ENCODE measurements around the gene MAGI2.

Gene MAGI2

DNA sequence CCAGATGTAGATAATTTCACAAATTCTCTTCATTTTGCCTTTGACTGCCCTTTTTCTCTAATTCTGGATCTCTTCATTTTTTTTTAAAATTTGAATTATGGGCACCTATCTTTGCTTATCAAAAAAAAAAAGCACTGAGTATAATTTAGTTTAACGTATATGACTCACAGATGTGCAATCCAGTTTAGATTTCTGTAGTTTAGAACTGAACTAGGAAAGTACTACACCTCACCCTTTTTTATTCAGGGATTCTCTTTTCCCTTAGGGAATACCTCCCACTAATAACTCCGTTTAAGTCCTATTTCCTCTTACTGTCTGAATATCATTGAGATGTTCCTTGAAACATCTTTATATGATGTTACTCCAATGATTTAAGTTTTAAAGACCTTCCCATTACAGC is 665.0 kb downstream of the MAGI2 start:
- no peak for DNase-seq (ENCODE audit: low read depth, low spot score)

DNA sequence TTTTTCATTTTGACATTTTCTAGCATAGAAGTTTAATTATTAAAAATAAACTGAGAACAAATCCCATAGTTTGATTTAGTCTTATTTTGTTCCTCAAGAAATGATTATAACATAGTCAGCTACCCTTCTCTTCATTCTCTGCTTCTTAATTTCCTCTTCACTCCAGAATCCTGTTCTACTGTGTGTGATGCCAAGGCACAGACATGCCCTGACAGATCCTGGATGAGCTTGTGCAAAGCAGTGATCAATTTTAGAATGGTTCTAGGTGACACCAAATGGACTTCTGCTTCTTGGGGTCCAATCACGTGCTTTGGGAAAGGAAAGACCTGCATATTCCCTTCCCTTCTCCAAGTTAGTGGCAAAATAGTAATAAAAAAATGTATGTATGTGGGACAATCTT is 665.6 kb downstream of the MAGI2 start:
- no peak for DNase-seq (ENCODE audit: low read depth, low spot score)

DNA sequence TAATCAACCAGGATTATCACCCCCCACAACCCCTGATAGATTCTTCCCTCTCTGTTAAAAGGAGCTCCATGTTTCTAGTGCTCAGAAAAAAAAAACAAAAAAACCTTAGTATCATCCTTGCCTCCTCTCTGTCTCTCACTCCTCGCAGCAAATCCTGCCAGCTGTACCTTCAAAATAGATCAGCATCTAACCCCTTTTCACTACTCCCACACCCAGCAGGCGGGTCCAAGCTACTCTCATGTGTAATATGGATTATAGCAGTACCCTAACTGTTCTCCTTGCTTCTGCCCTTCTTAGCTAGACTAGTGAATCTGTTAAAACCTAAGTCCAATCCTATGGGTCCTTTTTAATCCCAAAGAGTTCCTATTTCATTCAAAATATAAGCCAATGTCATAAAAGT is 667.4 kb downstream of the MAGI2 start:
- no peak for DNase-seq (ENCODE audit: low read depth, low spot score)

DNA sequence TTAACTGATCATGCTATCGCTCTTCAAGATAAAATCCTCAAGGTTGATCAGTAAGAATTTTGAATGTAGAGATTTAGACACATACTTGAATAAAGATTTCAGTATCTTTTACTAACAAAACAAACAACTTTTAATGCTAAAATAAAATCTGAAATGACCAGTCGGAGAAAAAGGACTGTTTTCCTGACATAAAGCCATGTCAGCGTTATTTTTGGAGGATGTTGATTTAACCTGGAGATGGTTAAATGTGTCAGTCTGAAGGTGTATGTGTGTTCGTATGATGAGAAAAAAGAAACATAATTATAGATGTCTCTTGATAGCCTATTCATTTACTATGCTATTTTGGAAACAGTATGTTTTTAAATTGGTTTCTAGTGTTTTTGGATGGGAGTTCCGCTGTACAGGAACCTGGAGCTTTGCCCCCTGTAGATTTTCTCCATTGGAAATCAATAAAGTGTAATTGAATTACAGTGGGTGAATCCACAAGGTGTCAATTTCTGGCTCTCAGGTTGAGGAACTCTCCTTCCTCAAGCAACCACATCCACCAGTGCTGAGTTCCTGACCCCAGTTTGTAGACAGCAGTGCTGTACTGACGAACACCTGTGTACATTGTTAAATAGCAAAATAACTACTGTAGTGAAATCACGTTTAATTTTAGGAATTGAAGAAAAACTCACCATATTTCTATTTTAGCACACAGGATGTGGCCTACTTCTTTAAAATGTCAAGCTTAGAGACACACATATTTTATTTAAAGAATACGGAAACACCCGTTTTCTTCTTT is 670.1 kb downstream of the MAGI2 start:
- DNase-seq (ENCODE audit: low read depth, low spot score) = no peak

DNA sequence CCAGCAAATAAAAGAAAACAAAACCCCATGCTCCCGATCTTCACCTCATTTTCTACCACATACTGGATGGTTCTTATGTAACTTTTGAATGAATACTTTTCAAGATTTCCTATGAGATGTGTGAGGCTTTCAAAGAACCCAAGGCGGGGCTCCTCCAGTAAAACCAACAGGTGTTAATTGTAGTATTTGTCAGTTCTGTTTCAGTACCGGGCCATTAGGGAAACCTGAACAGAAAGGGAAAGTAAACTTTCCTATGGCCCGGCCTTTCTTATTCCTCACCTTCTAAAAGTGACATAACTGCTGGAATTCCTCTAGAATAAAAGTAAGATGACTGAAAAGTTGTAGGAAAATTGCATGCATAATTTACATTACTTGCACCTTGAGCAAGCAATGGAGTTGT is 672.9 kb downstream of the MAGI2 start:
- no peak for DNase-seq (ENCODE audit: low read depth, low spot score)

DNA sequence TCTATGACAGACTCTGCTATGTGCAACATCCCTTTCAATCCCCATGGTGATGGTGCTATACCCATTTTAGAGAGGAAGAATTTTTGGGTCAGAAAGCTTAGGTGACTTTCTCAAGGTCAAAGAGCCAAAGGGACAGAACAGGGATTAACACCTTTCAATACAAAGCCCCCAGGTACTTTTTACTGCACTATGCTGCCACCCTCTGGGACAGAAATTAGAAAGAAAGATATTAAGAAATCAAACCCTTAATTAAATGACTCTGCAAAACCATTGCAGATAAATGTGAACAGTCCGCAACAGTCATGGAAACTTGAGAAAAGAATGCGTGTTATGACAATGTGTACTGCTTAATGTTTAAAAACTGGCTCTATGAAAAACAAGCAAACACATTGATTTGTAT is 673.7 kb downstream of the MAGI2 start:
- DNase-seq (ENCODE audit: low read depth, low spot score) = no peak

DNA sequence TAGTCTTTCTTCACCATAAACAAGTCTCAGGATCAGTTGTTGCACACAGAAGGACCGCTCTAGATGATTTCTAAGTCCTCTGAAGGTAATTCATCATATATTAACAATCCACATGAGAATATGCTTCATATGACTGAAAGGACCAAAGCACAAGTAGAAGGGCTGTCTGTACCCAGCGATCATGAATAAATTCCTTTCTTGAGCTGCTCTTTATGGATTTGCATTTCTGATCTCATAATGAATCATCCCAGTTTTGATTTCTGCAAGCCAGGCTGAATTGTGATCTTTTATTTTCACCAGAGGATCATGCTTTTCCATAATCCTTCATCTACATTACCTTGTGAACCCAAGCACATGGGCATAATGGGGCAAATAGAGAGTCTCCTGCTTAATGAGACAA is 675.6 kb downstream of the MAGI2 start:
- DNase-seq (ENCODE audit: low read depth, low spot score) = no peak

DNA sequence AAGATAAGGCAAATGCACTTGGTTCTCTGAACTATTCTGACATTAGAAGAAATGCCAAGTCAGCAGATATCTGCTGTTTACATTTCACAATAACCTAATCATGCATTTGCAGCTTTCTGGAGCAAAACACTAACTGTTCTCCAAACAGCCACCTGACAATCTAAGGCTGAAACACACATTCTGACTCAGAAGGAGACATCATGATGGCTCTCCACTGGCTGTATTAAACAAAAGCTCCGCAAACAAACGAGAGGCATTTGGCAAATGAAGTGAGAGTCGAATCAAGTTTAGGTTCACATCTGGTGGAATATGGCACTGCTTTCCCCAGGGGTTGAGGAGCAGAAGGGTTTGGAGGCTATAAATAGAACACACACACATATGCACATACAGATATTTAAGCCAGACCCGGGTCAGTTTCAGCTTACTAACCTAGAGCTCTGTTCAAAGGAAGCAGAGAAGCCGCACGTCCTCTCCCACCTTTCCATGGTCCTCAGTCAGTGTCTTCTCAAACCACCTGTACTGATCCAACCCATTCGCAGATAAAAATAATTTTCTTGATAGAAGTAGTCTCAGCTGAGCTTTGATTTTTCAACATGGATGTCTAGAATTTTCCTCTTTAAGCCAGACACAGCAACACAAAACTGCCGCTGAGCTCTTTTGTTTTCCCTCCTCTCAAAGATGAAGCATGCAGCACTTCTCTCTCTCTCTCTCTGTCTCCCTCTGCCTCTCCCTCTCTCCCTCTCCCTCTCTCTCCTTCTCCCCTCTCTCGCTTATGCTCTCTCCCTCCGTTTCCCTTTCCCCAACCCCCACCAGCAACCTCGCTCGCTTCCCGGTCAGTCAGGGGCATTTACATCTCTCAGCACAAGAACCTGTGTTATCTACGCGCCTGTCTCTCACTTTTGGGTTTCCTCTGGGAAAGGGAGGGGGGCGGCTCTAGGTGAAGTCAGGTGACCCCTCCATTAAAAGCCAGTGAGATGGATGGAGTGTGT is 682.8 kb downstream of the MAGI2 start:
- no peak for DNase-seq (ENCODE audit: low read depth, low spot score)

DNA sequence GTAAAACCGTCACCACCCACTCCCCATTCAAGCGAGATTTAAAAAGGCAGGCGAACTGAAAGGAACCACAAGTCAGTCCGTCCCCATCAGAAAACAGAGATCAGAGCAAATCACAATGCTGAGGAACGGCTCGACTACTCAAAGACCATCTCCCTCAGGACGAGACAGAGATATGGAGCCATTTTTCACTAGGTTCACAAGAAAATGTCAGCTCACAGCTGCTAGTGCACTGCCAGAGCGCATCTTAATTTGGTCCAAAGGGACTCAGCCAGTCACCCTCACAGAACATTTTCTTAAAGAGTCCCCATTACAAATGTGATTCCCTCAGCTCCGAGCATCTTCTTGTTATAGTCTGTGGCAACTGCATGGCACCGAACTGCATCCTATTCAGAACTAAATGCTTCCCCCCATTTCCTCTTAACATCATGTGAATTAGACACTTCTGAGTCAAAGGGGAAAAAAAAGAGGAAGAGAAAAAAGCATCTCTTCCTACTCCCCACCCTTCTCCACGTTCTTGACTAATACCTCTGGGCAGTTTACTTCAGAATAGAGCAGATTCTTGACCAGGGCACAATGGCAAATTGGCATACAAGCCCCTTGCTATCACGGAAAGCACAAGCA is 683.9 kb downstream of the MAGI2 start:
- no peak for DNase-seq (ENCODE audit: low read depth, low spot score)

DNA sequence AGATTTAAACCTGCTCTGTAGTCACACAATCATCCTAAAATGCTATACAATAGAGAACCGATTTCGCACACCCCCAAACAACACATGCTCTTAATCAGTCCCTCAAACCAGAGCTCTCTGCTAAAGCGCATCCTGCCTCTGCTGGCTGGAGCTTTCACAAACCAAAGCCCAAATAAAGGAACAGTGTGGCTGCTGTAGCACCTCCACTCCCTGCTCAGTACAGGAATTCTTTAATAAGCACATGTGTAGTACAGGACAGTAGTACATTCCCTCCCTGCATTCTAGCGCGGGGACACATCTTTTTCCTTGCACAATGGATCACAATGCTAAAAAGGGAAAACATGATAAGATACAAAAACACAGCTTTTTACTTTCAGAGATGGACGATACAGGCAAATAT is 684.6 kb downstream of the MAGI2 start:
- DNase-seq (ENCODE audit: low read depth, low spot score) = no peak

DNA sequence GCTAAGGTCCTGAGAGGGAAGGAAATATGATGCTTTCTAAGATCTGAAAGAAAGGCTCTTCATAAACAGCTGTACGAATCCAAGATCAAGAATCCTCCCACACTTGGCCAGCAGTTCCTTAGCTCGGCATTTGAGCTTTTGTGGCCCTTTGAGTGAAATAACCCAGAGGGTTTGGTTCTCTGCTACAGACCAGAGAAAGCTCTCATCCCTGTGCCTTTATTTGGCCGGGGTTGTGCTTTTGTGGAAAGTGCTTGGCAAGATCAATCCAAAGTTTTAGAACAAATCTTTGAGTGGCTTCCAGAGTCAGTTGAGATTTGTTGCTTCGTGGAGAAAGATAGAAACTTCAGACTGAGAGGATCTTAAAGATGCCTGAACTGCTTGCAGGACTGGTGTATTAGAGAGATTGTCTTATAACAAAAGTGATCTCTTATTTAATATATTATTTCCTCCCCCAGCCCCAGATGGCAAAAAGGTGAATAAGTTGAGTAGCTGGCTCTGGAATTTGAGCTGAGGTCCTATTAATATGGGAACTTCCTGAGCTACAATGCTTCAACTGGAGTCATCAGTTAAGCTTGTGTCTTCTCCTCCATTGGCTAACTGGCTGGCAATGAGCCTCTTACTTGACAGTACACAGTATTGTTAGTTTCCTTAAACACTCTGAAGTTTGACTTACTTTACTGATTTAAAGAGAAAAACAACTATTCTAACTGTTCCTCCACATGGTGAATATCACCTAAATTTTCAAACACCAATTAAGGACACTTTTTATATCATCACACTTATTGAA is 687.3 kb downstream of the MAGI2 start:
- no peak for DNase-seq (ENCODE audit: low read depth, low spot score)

DNA sequence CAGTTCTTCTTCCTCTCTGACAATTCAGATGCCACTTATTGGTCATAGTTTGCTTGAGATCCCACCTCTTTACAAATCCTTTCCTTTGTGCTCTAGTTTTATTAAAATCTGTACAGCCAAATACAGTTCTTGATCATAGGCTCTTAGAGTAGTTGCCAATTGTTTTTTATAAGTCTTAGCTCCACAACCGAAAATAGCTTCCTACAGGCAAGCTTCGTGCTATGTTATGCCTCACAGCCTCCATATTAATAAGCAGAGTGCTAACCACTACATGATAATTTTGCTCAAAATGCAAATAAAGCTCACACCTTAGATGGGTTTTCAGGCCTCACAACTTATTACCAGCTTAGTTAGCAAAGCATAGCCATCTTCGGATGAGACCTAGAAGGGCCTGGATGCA is 688.9 kb downstream of the MAGI2 start:
- DNase-seq (ENCODE audit: low read depth, low spot score) = no peak

DNA sequence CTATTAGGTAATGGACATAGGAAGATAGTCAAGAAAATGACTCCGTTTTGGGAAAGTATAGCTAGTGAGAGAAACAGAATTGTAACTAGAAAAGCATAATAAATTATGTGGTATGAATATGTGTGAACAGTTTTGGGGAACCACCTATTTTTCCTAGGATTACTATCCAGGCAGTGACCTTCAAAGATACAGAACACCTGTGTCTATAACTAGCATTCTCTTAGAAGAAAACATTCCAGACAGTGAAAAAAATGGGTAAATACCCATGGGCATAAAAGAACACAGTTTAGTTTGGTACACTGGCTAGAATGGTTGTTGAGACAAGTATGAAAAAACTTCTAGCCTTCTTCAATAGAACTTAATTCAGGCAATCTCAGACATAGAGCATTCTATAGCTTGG is 690.8 kb downstream of the MAGI2 start:
- no peak for DNase-seq (ENCODE audit: low read depth, low spot score)

DNA sequence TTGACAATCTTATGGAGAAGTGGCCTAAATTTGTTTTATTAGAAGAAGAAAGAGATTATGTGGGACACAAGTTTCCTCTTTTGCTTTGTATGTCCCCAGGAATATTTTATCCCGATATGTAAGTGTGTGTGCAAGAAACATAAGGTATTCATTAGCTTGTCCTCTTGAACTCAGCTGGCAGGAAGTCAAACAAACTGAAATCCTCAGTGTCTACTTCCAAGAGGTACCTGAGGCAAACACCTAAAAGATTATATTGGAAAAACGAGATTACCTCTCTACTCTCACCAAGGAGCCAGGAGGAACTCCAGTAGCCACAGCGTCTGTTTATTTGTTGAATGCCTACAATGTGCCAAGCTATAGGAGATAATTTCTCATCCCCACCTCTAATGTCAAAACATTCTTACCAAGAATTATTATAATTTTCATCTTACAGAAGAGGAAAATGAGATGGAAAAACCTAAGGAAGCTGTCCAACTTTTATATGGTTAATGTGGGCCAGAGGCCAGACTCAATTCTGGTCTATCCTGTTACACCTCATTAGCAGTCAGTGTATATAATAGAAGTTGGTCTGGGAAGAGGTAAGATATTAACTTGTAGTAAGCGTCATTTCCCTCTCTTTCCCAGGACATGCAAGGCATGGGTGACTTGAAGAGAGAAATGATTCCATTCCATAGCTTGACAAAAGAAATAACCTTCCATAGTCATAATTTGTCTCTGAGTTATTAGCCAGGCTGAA is 692.7 kb downstream of the MAGI2 start:
- DNase-seq (ENCODE audit: low read depth, low spot score) = no peak

DNA sequence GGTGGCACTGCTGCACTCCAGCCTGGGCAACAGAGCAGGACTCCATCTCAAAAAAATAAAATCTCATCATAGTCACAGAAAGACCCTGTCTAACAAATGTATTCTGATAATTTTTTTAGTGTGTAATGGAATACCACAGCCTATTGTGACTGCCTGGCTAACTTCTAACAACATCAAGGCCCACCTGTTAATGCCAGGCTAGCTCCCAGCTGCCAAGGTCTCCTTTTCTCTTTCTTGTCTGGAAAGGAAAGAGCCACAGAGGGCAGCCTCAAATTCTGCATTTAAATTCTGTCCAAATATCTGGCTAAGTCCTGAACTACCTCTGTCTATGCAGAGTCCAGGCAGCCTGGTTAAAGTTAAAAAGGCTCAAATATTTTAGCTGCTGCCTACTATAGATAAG is 700.9 kb downstream of the MAGI2 start:
- DNase-seq (ENCODE audit: low read depth, low spot score) = no peak

DNA sequence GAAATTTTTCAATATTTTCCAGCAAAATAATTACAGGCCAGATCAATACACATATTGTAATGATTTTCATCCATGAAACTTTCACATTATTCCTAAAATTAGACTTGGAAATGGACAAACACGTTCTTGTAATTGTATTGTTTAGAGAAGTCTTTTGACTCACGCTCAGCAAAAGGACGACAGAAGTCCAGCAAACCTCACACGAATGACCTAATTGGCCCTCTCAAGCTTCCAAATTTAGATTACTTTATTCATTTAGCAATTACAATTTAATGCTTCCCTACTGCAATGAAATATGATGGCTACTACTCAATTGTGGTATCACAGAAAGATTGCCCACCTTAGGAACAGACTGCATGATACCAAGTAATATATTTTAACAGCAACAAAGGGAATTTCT is 702.2 kb downstream of the MAGI2 start:
- DNase-seq (ENCODE audit: low read depth, low spot score) = no peak

DNA sequence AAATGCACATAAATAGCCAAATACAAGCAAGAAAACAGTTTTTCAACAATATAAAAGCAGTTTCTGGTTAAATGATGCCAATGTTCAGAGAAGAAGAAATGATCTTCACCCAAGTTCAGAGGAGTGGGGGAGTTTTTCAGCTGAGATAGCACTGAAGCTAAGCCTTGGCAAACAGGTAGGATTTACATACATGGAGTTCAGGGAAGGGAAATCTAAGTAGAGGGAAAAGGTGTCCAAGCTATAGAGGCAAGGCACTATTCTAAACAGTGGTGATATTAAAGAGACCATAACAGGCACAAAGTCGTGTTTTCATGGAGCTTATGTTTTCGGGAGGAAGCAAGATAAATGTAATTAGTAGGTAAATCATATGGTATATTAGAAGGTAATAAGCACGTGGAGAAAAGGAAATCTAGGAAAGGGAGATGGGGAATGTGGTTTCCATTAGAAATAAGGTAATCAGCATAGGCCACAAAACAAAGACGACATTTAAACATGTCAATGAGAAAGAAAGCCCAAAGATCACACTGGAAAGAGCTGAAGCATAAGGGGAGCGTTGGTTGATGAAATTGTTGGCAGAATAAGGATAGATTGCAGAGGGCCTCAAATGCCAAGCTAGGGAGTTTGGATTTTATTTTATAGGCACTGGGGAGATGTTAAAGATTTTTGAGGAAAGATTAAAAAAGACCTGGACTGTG is 704.3 kb downstream of the MAGI2 start:
- DNase-seq (ENCODE audit: low read depth, low spot score) = no peak

DNA sequence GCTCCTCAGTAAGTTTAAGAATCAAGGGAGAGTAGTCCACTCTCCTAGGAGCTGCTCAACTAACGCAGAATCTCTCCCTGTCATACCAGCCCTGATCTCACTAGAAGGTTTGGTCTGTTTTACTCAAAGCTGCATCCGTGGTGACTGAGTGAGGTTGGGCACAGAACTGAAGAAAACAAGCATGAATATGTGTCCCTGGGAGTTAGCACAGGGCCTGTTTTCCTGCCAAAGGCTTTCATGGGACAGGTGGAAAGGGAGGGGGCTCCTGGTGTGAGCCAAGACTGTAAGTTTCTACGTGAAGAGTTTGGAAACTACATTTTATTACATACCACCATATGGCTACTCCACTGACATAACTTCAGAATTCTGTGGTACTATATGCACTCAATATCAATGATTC is 705.9 kb downstream of the MAGI2 start:
- no peak for DNase-seq (ENCODE audit: low read depth, low spot score)

DNA sequence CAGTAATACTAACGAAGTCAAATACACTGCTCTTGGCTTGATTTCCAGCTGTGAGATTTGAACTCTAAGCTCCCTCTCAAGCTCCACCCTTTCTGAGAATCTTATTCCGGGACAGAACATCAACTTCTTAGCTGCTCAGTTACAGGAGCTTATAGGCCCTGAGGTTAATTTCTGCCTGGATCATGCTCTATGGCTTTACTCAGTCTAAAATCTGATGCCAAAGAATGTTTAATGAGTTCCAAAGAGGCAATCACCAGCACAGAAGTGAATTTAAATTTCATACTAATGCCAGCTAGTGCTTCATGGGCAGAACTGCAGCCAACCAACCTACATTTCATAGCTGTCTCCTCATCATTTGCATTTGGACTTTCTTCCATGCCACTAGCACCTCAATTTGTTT is 707.2 kb downstream of the MAGI2 start:
- DNase-seq (ENCODE audit: low read depth, low spot score) = no peak

DNA sequence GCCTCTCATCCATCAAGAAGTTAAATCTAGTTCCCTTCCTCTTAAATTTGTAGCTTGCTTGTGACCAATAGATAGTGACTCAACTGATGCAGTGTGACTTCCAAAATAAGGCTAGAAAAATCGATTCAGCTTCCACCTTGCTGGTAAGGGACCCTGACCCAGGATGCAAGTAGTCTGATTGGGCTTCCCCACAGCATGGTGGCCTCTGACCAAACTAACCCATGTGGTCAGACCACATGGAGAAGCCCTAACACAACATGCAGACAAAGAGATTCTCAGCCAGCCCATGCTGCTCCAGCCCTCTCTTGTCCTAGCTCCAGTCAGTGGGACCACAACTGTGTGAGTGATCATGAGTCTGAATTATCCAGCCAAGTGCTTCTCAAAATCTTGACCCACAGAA is 710.8 kb downstream of the MAGI2 start:
- no peak for DNase-seq (ENCODE audit: low read depth, low spot score)
